Rectal smooth muscle tissue (tissue), 1 donor: ENCODE data around the gene TMEFF1.
"Not testable (repeated sequence)": the region's sequence is repeated elsewhere in the genome, so short reads cannot be mapped to it uniquely, and the experiment has no call there.

ENCODE experiments used
- H3K27ac ChIP-seq: one replicate; pipeline ENCODE4 v1.7.0; 2013; ENCODE audit warnings: low read depth, low read length, inconsistent platforms
- H3K27me3 ChIP-seq: one replicate; pipeline ENCODE4 v1.7.0; 2013; ENCODE audit warnings: low read length; ENCODE audit not compliant: control insufficient read depth, insufficient read depth
- H3K36me3 ChIP-seq: one replicate; pipeline ENCODE4 v1.7.0; 2013; ENCODE audit warnings: low read length; ENCODE audit not compliant: control insufficient read depth, insufficient read depth
- H3K4me1 ChIP-seq: one replicate; pipeline ENCODE4 v1.7.0; 2013; ENCODE audit warnings: low read length; ENCODE audit not compliant: control insufficient read depth, insufficient read depth
- H3K4me3 ChIP-seq: one replicate; pipeline ENCODE4 v1.7.0; 2013; ENCODE audit warnings: low read length
- H3K9ac ChIP-seq: one replicate; pipeline ENCODE4 v1.7.0; 2013; ENCODE audit warnings: low read length

TMEFF1 gene

DNA sequence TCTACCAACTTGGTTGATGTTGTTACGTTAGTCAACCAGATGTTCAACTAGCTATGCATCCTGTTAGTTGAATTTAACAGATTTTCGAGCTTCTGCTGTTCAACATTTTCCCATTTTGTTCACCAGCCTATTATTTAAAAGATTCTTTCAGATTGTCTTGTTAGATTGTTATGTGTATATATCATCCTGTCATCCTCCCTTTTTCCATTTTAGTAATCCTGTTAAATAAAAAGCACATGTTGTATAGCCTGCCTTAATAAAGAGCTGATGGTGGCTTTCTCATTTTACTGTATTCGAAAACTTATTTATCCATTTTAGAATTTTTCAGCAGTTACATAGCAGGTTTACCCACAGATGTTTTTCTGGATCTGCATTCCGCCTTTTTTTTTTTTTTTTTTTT, 4.3 kb downstream of the TMEFF1 start:
- no peak overlapping the region for H3K27ac ChIP-seq
- H3K27me3 ChIP-seq, result peaks cover 6% of the 10 kb centered on the region
- H3K36me3 ChIP-seq, result no peaks in the 10 kb centered on the region
- H3K4me3 ChIP-seq, result no peak overlapping the region
- no peak overlapping the region for H3K9ac ChIP-seq
- no peaks in the 10 kb centered on the region for H3K4me1 ChIP-seq

- Histone ChIP-seq H3K4me3 (no peak overlapping the region), H3K9ac (no peak overlapping the region), H3K27me3 (peaks cover 6% of the 10 kb centered on the region), H3K36me3 (no peaks in the 10 kb centered on the region), H3K4me1 (no peaks in the 10 kb centered on the region), H3K27ac (no peak overlapping the region)
Measured at GRCh38 chr9:100478192-100478591, 5.2 kb downstream of the TMEFF1 start.

DNA sequence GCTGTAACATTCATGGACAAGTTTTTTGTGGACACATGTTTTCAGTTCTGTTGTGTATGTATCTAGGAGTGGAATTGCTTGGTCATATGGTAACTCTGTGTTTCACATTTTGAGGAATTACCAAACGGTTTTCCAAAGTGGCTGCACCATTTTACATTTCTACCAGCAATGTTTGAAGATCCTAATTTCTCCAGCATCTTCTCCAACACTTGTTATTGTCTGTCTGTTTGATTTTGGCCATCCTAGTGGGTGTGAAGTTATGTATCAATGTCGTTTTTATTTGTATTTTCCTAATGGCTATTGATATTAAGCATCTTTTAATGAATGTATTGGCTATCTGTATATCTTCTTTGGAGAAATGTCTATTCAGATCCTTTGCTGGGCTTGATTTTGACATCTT, 6.9 kb downstream of the TMEFF1 start:
- H3K36me3 ChIP-seq, result no peaks in the 10 kb centered on the region
- H3K4me1 ChIP-seq, result no peaks in the 10 kb centered on the region
- no peak overlapping the region for H3K9ac ChIP-seq
- H3K27me3 ChIP-seq, result no peaks in the 10 kb centered on the region
- H3K4me3 ChIP-seq, result no peak overlapping the region
- H3K27ac ChIP-seq, result no peak overlapping the region

GRCh38 chr9:100485196-100485595, 12.2 kb downstream of the TMEFF1 start:
- H3K36me3 ChIP-seq, result no peaks in the 10 kb centered on the region
- no peaks in the 10 kb centered on the region for H3K27me3 ChIP-seq
- no peak overlapping the region for H3K4me3 ChIP-seq
- no peak overlapping the region for H3K9ac ChIP-seq
- no peak overlapping the region for H3K27ac ChIP-seq
- H3K4me1 ChIP-seq, result no peaks in the 10 kb centered on the region

DNA sequence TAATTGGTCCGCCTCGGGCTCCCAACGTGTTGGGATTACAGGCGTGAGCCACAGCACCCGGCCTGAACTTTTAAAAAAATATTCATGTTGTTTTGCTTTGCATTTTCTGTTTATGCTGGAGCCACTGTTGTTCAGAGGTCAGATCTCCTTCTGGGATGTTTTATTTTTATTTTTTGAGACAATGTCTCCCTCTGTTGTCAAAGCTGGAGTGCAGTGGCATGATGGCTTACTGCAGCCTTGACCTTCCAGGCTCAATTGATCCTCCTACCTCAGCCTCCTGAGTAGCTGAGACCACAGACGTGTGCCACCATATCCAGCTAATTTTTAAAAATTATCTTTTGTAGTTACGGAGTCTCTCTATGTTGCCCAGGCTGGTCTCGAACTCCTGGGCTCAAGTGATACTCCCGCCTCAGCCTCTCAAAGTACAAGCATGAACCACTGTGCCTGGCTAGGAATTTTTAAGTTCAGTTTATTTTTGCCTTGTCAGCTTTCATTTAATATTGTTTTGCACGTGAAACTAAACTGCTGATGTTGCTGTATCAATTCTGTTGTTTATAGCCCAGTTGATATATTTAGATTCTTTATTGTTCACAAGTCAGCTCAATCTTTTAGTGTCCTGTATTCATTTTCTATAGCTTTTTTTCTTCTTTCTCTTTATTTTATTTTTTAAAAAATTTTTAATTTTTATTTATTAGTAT, 13.7 kb downstream of the TMEFF1 start:
- Histone ChIP-seq H3K27ac (no peak overlapping the region), H3K36me3 (no peaks in the 10 kb centered on the region), H3K4me1 (no peaks in the 10 kb centered on the region), H3K9ac (no peak overlapping the region), H3K4me3 (no peak overlapping the region), H3K27me3 (no peaks in the 10 kb centered on the region)

GRCh38 chr9:100488177-100488576, 15.2 kb downstream of the TMEFF1 start:
- Histone ChIP-seq H3K4me1 (no peaks in the 10 kb centered on the region), H3K9ac (no peak overlapping the region)

GRCh38 chr9:100489836-100490235, 16.9 kb downstream of the TMEFF1 start:
- Histone ChIP-seq H3K4me3 (no peak overlapping the region), H3K9ac (no peak overlapping the region), H3K27ac (no peak overlapping the region), H3K4me1 (no peaks in the 10 kb centered on the region), H3K36me3 (no peaks in the 10 kb centered on the region), H3K27me3 (no peaks in the 10 kb centered on the region)

More at GRCh38 chr9:100488177-100488576, 15.2 kb downstream of the TMEFF1 start:
- no peaks in the 10 kb centered on the region for H3K27me3 ChIP-seq
- no peak overlapping the region for H3K27ac ChIP-seq
- no peaks in the 10 kb centered on the region for H3K36me3 ChIP-seq
- no peak overlapping the region for H3K4me3 ChIP-seq

- Histone ChIP-seq H3K9ac (no peak overlapping the region), H3K4me3 (no peak overlapping the region), H3K27me3 (no peaks in the 10 kb centered on the region)
Measured at GRCh38 chr9:100492952-100493351, 20.0 kb downstream of the TMEFF1 start.

GRCh38 chr9:100498592-100498991, 25.6 kb downstream of the TMEFF1 start:
- H3K4me1 ChIP-seq, result no peaks in the 10 kb centered on the region
- no peak overlapping the region for H3K4me3 ChIP-seq
- H3K27ac ChIP-seq, result no peak overlapping the region
- H3K9ac ChIP-seq, result no peak overlapping the region
- H3K27me3 ChIP-seq, result no peaks in the 10 kb centered on the region
- no peaks in the 10 kb centered on the region for H3K36me3 ChIP-seq

More at GRCh38 chr9:100492952-100493351, 20.0 kb downstream of the TMEFF1 start:
- no peaks in the 10 kb centered on the region for H3K4me1 ChIP-seq
- no peak overlapping the region for H3K27ac ChIP-seq
- no peaks in the 10 kb centered on the region for H3K36me3 ChIP-seq

DNA sequence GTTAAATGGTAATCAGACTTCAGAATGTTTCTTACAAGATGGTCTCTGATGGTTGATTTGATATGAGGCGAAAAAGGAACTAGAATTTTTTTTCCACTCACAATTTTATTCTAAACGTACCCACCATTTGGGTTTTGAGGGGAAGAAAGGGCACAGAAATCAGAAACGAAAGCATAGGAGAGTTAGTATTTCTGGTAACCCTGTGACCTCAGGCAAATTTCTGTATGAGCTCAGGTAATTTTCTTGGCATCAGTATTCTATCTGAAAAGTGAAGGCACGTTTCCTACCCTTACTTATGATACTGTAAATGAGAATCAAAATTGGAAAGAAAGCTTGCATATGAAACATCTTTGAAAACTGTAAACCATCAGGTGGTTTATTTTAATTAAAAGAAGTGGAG, 26.5 kb downstream of the TMEFF1 start:
- Histone ChIP-seq H3K4me3 (no peak overlapping the region), H3K27ac (no peak overlapping the region), H3K4me1 (no peaks in the 10 kb centered on the region), H3K27me3 (no peaks in the 10 kb centered on the region), H3K9ac (no peak overlapping the region), H3K36me3 (no peaks in the 10 kb centered on the region)

- Histone ChIP-seq H3K9ac (no peak overlapping the region), H3K27me3 (no peaks in the 10 kb centered on the region), H3K4me1 (no peaks in the 10 kb centered on the region), H3K4me3 (no peak overlapping the region), H3K27ac (no peak overlapping the region), H3K36me3 (no peaks in the 10 kb centered on the region)
Measured at GRCh38 chr9:100499866-100500265, 26.9 kb downstream of the TMEFF1 start.

GRCh38 chr9:100505564-100506159, 32.7 kb downstream of the TMEFF1 start:
- Histone ChIP-seq H3K9ac (no peak overlapping the region), H3K36me3 (no peaks in the 10 kb centered on the region), H3K27me3 (no peaks in the 10 kb centered on the region), H3K4me3 (no peak overlapping the region), H3K4me1 (no peaks in the 10 kb centered on the region), H3K27ac (no peak overlapping the region)

DNA sequence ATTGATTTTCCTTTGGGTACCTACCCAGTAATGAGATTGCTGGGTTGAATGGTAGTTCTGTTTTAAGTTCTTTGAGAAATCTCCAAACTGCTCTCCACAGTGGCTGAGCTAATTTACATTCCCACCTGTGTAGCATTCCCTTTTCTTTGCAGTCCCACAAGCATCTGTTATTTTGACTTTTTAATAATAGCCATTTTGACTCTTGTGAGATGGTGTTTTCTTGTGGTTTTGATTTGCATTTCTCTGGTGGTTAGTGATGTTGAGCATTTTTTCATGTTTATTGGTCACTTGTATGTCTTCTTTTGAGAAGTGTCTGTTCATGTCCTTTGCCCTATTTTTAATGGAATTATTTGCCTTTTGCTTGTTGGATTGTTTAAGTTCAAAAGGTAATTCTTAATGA, 34.4 kb downstream of the TMEFF1 start:
- H3K27ac ChIP-seq, H3K4me3 ChIP-seq, H3K4me1 ChIP-seq, H3K27me3 ChIP-seq, H3K36me3 ChIP-seq, H3K9ac ChIP-seq: not testable (repeated sequence)
